Measurements from ENCODE around the gene PLCB2. TPM values are rescaled to one million over a fixed set of nuclear protein-coding genes. Genes with fewer than 3 reads are reported as not detected.

Gene PLCB2
- polyA plus RNA-seq, 1 donor (not counting 4 experiments of a cell fraction or from before 2014, with no cell fraction given) = 0.73 TPM

DNA sequence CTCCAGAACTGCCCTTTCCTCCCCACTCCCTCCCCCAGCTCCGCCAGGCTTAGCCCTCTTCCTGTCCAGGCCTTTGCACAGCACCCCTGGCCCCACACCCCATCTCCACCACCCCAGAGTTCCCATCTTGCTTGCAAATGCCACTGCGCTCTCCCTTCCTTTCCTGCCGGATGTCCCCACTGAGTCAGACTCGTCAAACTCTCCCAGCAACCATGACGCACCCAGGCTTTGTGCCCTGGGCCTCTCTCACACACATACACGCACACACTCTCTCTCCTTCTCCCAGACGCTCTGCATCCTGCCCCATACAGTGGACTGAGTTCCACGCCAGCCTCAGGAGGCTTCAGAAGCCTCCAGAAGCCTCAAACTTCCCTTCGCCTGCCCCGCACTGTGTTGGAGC is 35.8 kb upstream of the PLCB2 start:
- Histone ChIP-seq H3K9me3 (ENCODE audit: control insufficient read depth, low read depth, low read length) (no peaks in the 10 kb centered on the region), H3K27me3 (ENCODE audit: control insufficient read depth, extremely low read depth, insufficient read depth, low read length) (no peaks in the 10 kb centered on the region), H3K4me1 (ENCODE audit: control insufficient read depth, extremely low read depth, insufficient read depth, low read length) (peaks cover 56% of the 10 kb centered on the region), H3K4me2 (ENCODE audit: control insufficient read depth, extremely low read depth, insufficient read depth, low read depth, low read length) (peak overlapping the region; percentile 10), H3K9ac (ENCODE audit: control insufficient read depth, extremely low read depth, insufficient read depth, low read length) (peak overlapping the region; percentile 22), H2AFZ (ENCODE audit: control insufficient read depth, low read length) (no peak overlapping the region), H3K79me2 (ENCODE audit: control insufficient read depth, insufficient read depth, low read length) (peaks cover 19% of the 10 kb centered on the region), H3K36me3 (ENCODE audit: control insufficient read depth in 2 of 2, extremely low read depth in 1 of 2, insufficient read depth in 2 of 2, low read length in 2 of 2) (peaks cover 0 to 1% of the 10 kb centered on the region in 2 experiments), H3K9me1 (ENCODE audit: control insufficient read depth, extremely low read depth, insufficient read depth, low read length) (no peaks in the 10 kb centered on the region), H3K4me3 (ENCODE audit: control insufficient read depth in 2 of 3, extremely low read depth in 1 of 3, insufficient read depth in 2 of 3, low read depth in 1 of 3, low read length in 3 of 3) (no peak overlapping the region), H3K27ac (ENCODE audit: control insufficient read depth, insufficient read depth, low read length) (peak overlapping the region; percentile 70), H4K20me1 (ENCODE audit: control insufficient read depth, extremely low read depth, insufficient read depth, low read length) (no peaks in the 10 kb centered on the region)
- dilution Hi-C loops (cut with MboI; ENCODE audit: extremely low pct_ligation_motif_present, low sequenced_read_pairs) = no loop called here
- no peak for DNase-seq (ENCODE audit: low read depth, low spot score)
- FAIRE-seq = peak; percentile 79
- TF ChIP-seq EZH2 (IDR thresholded peaks at IDR 0.05; ENCODE audit: low read length) (no peak), CTCF (optimal IDR thresholded peaks at IDR 0.05 in 1 of 3, IDR thresholded peaks at IDR 0.05 in 1 of 3, conservative IDR thresholded peaks at IDR 0.05 in 1 of 3; ENCODE audit: extremely low read depth in 1 of 3, insufficient read depth in 2 of 3, low read length in 3 of 3) (no peak)

- DNase-seq (ENCODE audit: low read depth, low spot score) (no peak), FAIRE-seq (peak; percentile 88)
- peaks cover 27% of the 10 kb centered on the region for H3K79me2 ChIP-seq (ENCODE audit: control insufficient read depth, insufficient read depth, low read length)
- no peak for TF ChIP-seq CTCF (optimal IDR thresholded peaks at IDR 0.05 in 1 of 3, IDR thresholded peaks at IDR 0.05 in 1 of 3, conservative IDR thresholded peaks at IDR 0.05 in 1 of 3; ENCODE audit: extremely low read depth in 1 of 3, insufficient read depth in 2 of 3, low read length in 3 of 3)
- no peak for TF ChIP-seq EZH2 (IDR thresholded peaks at IDR 0.05; ENCODE audit: low read length)
- peak overlapping the region; percentile 22 for H3K9ac ChIP-seq (ENCODE audit: control insufficient read depth, extremely low read depth, insufficient read depth, low read length)
- H3K36me3 ChIP-seq (ENCODE audit: control insufficient read depth in 2 of 2, extremely low read depth in 1 of 2, insufficient read depth in 2 of 2, low read length in 2 of 2) = peaks cover 4 to 7% of the 10 kb centered on the region in 2 experiments
- no peaks in the 10 kb centered on the region for H3K27me3 ChIP-seq (ENCODE audit: control insufficient read depth, extremely low read depth, insufficient read depth, low read length)
- H3K9me3 ChIP-seq (ENCODE audit: control insufficient read depth, low read depth, low read length) = no peaks in the 10 kb centered on the region
- H2AFZ ChIP-seq (ENCODE audit: control insufficient read depth, low read length) = no peak overlapping the region
- peaks cover 65% of the 10 kb centered on the region for H3K4me1 ChIP-seq (ENCODE audit: control insufficient read depth, extremely low read depth, insufficient read depth, low read length)
- peak overlapping the region; percentile 70 for H3K27ac ChIP-seq (ENCODE audit: control insufficient read depth, insufficient read depth, low read length)
- peak overlapping the region; percentile 37 for H3K4me2 ChIP-seq (ENCODE audit: control insufficient read depth, extremely low read depth, insufficient read depth, low read depth, low read length)
- H3K9me1 ChIP-seq (ENCODE audit: control insufficient read depth, extremely low read depth, insufficient read depth, low read length) = no peaks in the 10 kb centered on the region
- H4K20me1 ChIP-seq (ENCODE audit: control insufficient read depth, extremely low read depth, insufficient read depth, low read length) = no peaks in the 10 kb centered on the region
- dilution Hi-C loops (cut with MboI; ENCODE audit: extremely low pct_ligation_motif_present, low sequenced_read_pairs) = no loop called here
- no peak overlapping the region for H3K4me3 ChIP-seq (ENCODE audit: control insufficient read depth in 2 of 3, extremely low read depth in 1 of 3, insufficient read depth in 2 of 3, low read depth in 1 of 3, low read length in 3 of 3)
Measured at GRCh38 chr15:40342416-40343320, 34.9 kb upstream of the PLCB2 start.

All from keratinocyte (primary cell).